ENCODE data around the gene ADGRA1. TPM values are rescaled to one million over a fixed set of nuclear protein-coding genes. Genes with fewer than 3 reads are reported as not detected.

The ADGRA1 gene
- total RNA-seq, 1 donor from 2014 or later = 0.83 TPM

GRCh38 chr10:133160826-133161471 is 73.2 kb downstream of the ADGRA1 start:
- no peak for DNase-seq (ENCODE audit: low spot score)
- no peak for ATAC-seq

GRCh38 chr10:133161486-133162109 is 73.9 kb downstream of the ADGRA1 start:
- peak; percentile 14 for ATAC-seq
- no peak for DNase-seq (ENCODE audit: low spot score)

GRCh38 chr10:133162178-133162909 is 74.6 kb downstream of the ADGRA1 start:
- ATAC-seq = peak; percentile 74
- DNase-seq (ENCODE audit: low spot score) = peak; percentile 88

- ATAC-seq (no peak), DNase-seq (ENCODE audit: low spot score) (no peak)
These were observed 75.5 kb downstream of the ADGRA1 start for GRCh38 chr10:133162910-133163856.

- DNase-seq (ENCODE audit: low spot score) (no peak), ATAC-seq (peak; percentile 4)
These were observed 76.4 kb downstream of the ADGRA1 start for GRCh38 chr10:133163889-133164815.

GRCh38 chr10:133164816-133165555 is 77.3 kb downstream of the ADGRA1 start:
- no peak for ATAC-seq
- DNase-seq (ENCODE audit: low spot score) = no peak

- DNase-seq (ENCODE audit: low spot score) = no peak
These were observed 78.1 kb downstream of the ADGRA1 start for GRCh38 chr10:133165556-133166503.

GRCh38 chr10:133166504-133166827 is 78.7 kb downstream of the ADGRA1 start:
- ATAC-seq (no peak), DNase-seq (ENCODE audit: low spot score) (no peak)

More at GRCh38 chr10:133165556-133166503, 78.1 kb downstream of the ADGRA1 start:
- ATAC-seq = peak; percentile 17

- ATAC-seq = no peak
- peak; percentile 40 for DNase-seq (ENCODE audit: low spot score)
These were observed 79.3 kb downstream of the ADGRA1 start for GRCh38 chr10:133166828-133167692.

GRCh38 chr10:133167693-133168616 is 80.2 kb downstream of the ADGRA1 start:
- no peak for DNase-seq (ENCODE audit: low spot score)
- ATAC-seq = no peak

- ATAC-seq (no peak), DNase-seq (ENCODE audit: low spot score) (no peak)
These were observed 80.9 kb downstream of the ADGRA1 start for GRCh38 chr10:133168617-133169031.

- DNase-seq (ENCODE audit: low spot score) (no peak), ATAC-seq (no peak)
These were observed 81.6 kb downstream of the ADGRA1 start for GRCh38 chr10:133169173-133169947.

GRCh38 chr10:133170092-133170491 is 82.4 kb downstream of the ADGRA1 start:
- DNase-seq (ENCODE audit: low spot score) (no peak), ATAC-seq (no peak)

GRCh38 chr10:133173860-133174640 is 86.3 kb downstream of the ADGRA1 start:
- no peak for ATAC-seq
- DNase-seq (ENCODE audit: low spot score) = no peak
